ENCODE results near the gene KDM4B.

Gene KDM4B

DNA sequence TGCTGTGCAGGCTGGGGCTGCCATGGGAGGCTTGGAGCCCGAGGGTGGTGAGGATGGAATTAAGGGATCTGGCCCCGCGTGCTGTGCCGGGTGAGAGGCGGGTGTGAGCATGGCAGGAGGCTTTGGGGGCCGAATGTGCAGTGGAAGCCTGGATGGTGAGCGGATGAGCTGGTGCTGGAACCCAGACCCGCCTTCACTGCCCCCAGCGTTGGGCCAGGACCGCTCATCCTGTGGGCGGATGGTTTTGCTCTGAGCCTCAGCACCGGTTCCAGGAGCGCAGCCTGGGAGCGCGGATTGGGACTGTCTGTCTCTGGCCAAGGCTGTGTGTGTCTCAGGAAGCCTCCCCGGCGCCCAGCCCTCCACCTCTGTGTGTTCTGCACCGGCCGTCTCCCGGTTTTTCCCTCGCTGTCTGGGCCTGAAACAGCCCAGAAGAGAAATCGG lies 16.7 kb downstream of the KDM4B start:
- DNase-seq (ENCODE audit: low read depth, low spot score): no peak
- TF ChIP-seq, protein P1, sequence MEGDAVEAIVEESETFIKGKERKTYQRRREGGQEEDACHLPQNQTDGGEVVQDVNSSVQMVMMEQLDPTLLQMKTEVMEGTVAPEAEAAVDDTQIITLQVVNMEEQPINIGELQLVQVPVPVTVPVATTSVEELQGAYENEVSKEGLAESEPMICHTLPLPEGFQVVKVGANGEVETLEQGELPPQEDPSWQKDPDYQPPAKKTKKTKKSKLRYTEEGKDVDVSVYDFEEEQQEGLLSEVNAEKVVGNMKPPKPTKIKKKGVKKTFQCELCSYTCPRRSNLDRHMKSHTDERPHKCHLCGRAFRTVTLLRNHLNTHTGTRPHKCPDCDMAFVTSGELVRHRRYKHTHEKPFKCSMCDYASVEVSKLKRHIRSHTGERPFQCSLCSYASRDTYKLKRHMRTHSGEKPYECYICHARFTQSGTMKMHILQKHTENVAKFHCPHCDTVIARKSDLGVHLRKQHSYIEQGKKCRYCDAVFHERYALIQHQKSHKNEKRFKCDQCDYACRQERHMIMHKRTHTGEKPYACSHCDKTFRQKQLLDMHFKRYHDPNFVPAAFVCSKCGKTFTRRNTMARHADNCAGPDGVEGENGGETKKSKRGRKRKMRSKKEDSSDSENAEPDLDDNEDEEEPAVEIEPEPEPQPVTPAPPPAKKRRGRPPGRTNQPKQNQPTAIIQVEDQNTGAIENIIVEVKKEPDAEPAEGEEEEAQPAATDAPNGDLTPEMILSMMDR (IDR thresholded peaks at IDR 0.05; ENCODE audit: low read depth, low read length): no peak
- in situ Hi-C loops (cut with HindIII; ENCODE audit: low sequenced_read_pairs): no loop called here
- H3K4me3 ChIP-seq (ENCODE audit: low read depth, low read length): no peak overlapping the region

DNA sequence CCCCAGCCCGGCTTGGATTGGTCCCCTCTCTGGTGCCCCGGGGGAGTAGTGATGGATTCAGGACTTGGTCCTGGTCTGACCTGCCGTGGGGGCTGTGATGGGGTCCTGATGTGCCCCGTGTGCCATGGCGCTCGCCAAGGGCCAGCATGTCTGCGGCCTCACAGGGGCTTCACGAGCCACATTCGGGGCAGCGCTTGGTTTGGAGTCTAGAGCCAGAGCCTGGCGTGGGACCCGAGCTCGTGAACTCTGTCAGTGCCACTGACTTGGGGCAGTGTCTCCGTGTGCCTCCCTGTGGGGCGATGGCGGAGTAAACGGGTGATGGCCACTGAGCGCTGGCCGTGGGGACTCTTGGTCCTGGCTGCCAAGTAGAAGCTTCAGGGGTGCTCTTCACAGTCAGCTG lies 17.1 kb downstream of the KDM4B start:
- in situ Hi-C loops (cut with HindIII; ENCODE audit: low sequenced_read_pairs): no loop called here
- H3K4me3 ChIP-seq (ENCODE audit: low read depth, low read length): no peak overlapping the region
- TF ChIP-seq, protein P1 (IDR thresholded peaks at IDR 0.05; ENCODE audit: low read depth, low read length): no peak
- no peak for DNase-seq (ENCODE audit: low read depth, low spot score)

DNA sequence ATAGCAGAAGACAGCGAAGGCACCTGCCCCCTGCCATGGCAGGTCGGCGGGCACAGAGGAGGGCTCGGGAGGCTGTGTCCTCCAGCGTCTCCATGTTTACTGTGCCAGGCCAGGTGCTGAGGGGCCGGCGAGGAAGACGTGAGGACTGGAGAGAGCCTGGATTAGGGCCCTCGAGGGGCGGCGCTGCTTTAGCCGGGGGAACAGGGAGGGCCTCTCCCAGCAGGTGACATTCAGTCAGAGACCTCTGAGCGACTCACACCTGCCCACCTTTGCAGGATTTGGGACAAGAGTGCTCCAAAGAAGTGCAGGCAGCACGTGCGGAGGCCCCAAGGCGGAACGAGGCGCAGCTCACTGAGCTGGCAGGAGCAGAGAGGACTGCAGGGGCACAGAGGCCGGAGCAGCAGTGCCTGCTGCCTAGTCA lies 17.6 kb downstream of the KDM4B start:
- no peak for DNase-seq (ENCODE audit: low read depth, low spot score)
- no peak overlapping the region for H3K4me3 ChIP-seq (ENCODE audit: low read depth, low read length)
- TF ChIP-seq, protein P1 (IDR thresholded peaks at IDR 0.05; ENCODE audit: low read depth, low read length): no peak
- in situ Hi-C loops (cut with HindIII; ENCODE audit: low sequenced_read_pairs): no loop called here

DNA sequence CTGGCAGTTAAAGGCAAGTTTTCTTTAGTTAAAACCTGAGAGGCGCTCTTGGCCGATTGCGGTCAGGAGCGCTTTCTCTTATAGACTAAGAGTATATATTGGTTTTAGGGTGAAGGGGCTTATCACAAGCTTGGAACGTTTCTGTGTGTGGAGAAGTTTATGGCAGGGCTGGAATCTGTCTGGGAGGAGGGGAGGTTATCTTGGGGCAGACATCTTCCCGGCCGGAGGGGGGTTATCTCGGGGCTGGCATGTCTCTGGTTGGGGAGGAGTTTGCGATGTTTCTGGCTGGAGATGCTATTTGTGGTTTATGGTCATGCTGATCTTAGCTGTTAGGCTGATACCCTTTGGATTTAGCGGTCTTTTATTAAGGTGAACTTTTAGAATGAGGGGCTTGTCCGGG lies 18.3 kb downstream of the KDM4B start:
- TF ChIP-seq, protein P1 (IDR thresholded peaks at IDR 0.05; ENCODE audit: low read depth, low read length): no peak
- DNase-seq (ENCODE audit: low read depth, low spot score): no peak
- in situ Hi-C loops (cut with HindIII; ENCODE audit: low sequenced_read_pairs): no loop called here
- no peak overlapping the region for H3K4me3 ChIP-seq (ENCODE audit: low read depth, low read length)

DNA sequence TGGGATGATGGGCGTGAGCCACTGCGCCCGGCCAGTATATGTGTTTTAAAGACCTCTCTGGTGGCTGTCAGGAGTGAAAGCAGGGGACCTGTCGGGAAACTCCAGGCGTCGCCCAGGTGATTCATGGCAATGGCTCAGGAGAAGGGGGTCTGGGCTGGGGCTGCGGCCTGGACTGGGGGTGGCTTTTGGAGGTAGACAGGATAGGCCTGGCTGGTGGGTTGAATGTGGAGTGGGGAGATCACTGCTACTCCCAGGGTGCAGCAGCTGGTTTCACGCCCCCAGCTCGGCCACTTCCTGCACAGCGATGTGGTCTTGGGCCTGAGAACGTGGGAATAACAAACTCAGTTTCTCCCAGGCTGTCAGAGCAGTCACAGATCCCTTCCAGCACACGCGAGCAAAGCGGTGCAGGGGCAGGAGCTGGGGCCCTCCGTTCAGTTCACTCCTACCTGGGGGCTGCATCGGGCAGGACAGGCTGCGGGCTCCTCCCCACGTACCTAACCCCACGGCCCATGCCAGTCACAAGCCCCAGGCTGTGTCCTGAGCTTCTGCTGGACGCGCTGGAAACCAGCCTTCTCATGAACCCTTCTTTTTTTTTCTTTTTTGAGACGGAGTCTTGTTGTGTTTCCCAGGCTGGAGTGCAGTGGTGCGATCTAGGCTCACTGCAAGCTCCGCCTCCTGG lies 18.9 kb downstream of the KDM4B start:
- no peak overlapping the region for H3K4me3 ChIP-seq (ENCODE audit: low read depth, low read length)
- TF ChIP-seq, protein P1 (IDR thresholded peaks at IDR 0.05; ENCODE audit: low read depth, low read length): no peak
- no peak for DNase-seq (ENCODE audit: low read depth, low spot score)
- in situ Hi-C loops (cut with HindIII; ENCODE audit: low sequenced_read_pairs): no loop called here

DNA sequence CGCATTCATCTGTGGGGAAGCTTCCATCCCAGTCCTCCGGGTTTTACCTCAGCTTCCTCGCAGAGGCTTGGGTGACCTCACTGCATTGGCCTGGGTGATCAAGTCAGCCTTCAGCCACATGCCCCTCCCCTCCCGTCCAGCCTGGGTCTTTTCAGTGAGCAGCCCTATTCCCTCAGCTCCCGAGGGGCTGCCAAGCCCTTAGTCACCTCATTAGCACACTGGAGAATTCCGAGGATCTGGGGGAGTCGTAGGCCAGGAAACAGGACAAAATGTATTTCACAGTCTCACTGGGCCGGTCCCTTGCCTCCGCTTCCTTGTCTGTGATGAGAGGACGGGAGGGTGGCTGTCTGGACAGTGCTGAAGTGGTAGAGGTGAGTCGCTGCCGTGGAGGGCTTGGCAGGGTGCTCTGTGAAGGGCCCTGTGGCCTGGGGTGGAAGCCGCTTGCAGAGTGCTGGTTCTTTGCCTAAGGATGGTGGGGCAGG lies 19.9 kb downstream of the KDM4B start:
- no peak overlapping the region for H3K4me3 ChIP-seq (ENCODE audit: low read depth, low read length)
- peak; percentile 83 for DNase-seq (ENCODE audit: low read depth, low spot score)
- in situ Hi-C loops (cut with HindIII; ENCODE audit: low sequenced_read_pairs): no loop called here
- TF ChIP-seq, protein P1 (IDR thresholded peaks at IDR 0.05; ENCODE audit: low read depth, low read length): no peak
